Activated CD8-positive, alpha-beta memory T cell treated with anti-CD3 and anti-CD28 coated beads for 1 hour (primary cell): ENCODE data around the gene HNRNPD.
"Not testable (repeated sequence)": the region's sequence is repeated elsewhere in the genome, so short reads cannot be mapped to it uniquely, and the experiment has no call there.

ENCODE experiments used
- DNase-seq, 2 donors: peaks; one replicate each; pipeline ENCODE4 v3.0.0-alpha.2; 2020; ENCODE audit warnings: low read depth in 1 of 2; ENCODE audit errors: extremely low read depth in 1 of 2

The HNRNPD gene, protein sequence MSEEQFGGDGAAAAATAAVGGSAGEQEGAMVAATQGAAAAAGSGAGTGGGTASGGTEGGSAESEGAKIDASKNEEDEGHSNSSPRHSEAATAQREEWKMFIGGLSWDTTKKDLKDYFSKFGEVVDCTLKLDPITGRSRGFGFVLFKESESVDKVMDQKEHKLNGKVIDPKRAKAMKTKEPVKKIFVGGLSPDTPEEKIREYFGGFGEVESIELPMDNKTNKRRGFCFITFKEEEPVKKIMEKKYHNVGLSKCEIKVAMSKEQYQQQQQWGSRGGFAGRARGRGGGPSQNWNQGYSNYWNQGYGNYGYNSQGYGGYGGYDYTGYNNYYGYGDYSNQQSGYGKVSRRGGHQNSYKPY

DNA sequence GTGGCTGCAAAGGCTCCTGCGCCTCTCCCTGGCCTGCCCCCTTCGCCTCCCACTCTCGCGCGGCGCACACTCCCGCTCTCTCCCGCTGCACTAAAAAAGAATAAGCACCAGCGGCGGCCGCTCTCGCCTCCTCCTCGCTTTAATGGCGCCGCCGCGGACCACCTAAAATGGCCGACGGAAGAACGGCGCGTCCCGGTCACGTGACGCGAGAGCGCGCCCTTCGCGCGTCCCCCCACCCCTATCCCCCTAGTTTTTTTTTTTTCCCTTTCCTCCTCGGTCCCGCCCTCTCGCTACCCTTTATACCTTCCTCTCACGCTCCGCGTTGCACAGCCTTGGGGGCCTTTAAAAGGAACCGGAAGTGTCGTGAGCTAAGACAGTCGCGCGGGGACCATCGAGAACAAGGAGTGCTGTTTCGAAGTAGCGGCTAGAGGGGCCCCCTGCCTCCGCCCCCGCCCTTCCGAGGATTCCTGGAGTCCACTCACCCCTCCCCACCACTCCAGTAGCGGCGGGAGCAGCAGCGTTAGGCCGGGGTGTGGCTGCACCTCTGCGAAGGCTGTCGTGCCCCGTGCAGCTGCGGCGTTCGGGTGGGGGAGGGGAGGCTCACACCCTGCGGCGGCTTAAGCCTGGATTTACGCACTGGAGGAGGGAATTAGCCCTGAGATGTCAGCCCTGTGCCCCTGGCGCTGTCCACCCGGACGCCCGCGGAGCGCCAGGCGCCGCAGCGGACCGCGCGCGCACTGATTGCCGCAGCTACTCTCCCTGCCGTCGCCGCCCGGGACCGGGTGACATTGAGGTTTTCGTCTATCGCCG lies at the start of gene HNRNPD:
HNRNPD (minus strand) TSS at position 176 of the 810 bp plus-strand sequence. CDS start 313 bp downstream, outside the sequence.
- DNase-seq = peak; percentile 80 to 81

DNA sequence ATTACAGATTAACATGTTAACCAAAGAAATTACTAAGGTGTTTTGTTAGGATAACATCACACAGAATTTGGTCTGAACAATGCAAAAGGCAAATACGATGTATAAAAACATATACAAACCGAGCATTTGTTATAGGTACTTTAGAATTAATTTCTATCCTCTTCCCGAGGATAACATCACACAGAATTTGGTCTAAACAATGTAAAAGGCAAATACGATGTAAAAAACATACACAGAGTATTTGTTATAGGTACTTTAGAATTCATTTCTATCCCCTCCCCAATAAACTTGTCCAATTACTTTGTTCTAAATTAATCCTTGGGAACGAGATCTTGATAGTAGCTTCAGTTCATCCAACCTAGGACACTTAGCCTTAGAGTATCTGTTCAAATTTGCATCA lies 48.8 kb upstream of the HNRNPD start:
- no peak for DNase-seq

DNA sequence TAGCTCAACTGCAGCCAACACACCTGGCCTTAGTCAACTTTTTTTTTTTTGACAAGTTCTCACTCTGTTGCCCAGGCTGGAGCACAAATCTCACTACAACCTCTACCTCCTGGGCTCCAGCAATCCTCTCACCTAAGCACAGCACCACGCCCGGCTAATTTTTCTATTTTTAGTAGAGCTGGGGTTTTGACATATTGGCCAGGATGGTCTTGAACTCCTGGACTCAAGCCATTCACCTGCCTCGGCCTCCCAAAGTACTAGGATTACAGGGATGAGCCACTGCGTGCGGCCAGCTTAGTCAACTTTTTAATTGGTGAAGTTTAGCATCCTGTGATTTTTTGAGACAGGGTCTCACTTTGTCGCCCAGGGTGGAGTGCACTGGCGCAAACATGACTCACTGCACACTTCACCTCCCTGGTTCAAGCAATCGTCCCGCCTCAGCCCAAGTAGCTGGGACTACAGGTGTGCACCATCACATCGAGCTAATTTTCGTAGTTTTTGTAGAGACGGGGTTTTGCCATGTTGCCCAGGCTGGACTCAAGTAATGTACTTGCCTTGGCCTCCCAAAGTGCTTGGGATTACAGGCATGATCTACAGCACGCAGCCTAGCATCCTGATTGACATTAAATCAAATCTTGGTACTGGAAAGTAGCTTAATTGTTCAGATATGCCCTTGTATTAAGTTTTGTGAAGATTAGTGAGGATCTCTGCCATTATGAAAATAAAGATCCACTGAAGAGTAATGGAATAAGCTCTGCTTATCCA lies 48.2 kb upstream of the HNRNPD start:
- no peak for DNase-seq

DNA sequence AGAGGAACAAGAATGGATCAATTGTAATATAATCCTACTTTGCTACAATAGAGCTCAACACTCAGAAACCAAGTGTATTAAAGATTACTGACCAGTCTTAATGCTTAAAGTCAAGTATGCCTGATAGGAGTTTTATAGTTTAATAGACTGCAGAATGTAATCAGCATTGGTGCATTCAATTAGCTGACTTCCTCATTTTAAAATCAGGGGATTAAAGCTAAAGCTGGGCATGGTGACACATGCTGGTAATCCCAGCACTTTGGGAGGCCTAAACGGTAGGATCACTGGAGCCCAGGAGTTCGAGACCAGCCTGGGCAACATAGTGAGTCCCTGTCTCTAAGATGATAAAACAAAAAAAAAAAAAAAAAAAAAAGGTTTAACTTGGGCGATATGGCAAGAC lies 45.7 kb upstream of the HNRNPD start:
- no peak for DNase-seq

DNA sequence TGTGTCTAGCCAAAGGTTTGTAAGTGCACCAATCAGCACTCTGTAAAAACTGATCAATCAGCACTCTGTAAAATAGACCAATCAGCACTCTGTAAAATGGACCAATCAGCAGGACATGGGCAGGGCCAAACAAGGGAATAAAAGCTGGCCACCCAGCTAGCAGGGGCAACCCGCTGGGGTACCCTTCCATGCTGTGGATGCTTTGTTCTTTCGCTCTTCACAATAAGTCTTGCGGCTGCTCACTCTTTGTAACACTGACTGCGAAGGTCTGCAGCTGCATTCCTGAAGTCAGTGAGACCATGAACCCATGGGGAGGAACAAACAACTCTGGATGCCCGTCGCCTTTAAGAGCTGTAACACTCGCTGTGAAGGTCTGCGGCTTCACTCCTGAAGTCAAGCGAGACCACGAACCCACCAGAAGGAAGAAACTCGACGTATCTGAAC lies 42.2 kb upstream of the HNRNPD start:
- no peak for DNase-seq

DNA sequence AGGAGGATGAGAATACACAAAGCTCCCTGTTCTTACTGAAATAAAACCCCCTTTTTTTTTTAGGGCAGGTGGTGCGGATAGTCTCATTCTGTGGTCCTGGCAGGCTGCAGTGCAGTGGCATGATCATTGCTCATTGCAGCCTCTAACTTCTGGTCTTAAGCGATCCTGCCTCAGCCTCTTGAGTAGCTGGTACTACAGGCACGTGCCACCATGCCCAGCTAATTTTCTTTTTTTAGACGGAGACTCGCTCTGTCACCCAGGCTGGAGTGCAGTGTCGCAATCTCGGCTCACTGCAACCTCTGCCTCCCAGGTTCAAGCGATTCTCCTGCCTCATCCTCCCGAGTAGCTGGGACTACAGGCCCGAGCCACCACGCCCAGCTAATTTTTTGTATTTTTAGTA lies 41.3 kb upstream of the HNRNPD start:
- not testable (repeated sequence) for DNase-seq

DNA sequence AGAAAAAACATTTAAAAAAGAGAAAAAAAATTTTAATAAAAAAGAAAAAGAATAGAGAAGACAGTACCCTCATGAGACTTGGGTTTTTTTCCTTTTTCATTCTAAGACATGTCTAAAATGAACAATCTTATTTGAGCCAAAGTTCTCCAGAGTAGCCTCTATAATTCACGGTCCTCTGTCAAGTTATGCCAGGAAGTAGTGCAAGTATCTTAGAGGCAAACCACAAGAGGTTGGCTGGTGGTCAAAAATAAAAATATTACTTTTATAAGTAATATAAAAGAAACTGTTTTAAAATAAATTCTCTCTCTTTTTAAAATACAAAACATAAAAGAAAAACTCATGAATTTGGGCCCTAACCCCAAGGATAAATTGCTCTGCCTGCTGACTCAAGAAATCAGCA lies 29.9 kb upstream of the HNRNPD start:
- DNase-seq = no peak

DNA sequence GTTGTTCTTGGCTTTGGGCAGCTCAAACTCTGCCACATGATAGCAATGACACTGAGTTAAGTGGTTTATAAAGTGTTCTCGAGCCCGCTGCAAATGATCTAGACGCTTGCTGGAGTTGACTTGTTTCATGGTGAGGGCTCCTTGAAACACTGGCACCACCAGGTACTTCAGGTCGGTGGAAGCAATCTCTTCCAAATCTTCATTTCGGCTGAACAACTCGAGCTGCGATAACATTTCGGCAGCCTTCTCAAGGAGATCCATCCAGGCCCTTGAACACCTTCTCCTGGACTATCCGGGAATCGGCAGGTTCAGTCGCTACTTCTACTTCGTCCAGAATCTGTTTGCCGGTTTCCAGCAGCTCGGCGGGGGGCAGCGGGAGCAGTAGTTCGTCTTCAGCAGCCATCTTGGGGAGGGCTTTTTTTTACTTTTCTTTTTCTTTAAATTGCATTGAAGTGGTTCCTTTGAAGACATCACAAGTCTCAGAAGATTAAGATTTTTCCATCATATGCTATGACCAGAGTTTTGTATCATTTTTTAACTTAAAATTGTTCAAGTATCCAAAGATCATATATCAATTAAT lies 28.5 kb upstream of the HNRNPD start:
- DNase-seq = no peak

DNA sequence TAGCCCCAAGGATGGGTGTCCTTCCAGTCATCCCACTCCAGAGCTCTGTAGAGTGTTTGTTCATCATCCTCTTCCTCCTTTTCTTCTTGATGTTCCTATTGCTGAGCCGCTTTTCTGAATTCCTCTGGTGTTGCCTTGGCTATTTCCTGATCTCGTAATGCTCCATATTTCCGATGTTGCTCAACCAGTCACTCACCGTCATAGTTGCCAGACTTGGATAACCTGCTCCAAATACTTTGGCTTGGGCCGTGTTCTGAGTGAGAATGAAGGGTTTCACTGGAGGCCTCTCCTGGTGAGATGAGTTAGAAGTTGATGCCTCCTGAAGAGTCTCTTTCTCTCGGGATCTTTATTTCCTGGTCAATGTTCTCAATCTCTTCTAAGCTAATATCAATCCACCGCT lies 27.8 kb upstream of the HNRNPD start:
- DNase-seq = no peak

DNA sequence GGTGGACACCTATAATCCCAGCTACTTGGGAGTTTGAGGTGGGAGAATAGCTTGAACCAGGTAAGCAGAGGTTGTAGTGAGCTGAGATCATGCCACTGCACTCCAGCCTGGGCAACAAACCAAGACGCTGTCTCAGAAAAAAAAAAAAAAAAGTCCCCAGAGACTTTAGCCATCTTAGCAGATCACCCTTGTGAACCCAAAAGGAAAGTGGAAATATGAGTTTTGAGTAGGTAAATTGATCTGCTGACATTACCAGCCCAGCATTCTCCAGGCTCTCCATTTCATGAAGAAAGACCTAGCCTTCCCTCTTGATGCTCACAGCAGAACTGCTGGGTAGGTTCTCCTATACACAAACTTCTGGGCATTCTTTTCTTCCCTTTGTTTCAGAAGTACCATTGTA lies 24.5 kb upstream of the HNRNPD start:
- no peak for DNase-seq

DNA sequence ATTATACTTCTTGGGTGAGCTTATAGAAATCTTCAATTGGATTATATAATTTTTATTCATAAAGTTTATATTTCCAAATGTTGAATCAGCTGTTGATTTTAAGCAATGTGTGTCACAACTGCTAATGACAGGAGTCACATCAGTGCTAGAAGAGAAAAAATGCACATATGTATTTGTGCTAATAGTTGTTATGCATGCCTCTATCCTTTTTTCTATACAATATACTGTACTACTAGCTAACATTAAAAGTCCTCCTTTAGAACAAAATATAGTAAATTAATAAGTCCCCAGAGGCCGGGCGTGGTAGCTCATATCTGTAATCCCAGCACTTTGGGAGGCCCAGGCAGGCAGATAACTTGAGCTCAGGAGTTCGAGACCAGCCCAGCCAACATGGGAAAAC lies 23.7 kb upstream of the HNRNPD start:
- DNase-seq = no peak

DNA sequence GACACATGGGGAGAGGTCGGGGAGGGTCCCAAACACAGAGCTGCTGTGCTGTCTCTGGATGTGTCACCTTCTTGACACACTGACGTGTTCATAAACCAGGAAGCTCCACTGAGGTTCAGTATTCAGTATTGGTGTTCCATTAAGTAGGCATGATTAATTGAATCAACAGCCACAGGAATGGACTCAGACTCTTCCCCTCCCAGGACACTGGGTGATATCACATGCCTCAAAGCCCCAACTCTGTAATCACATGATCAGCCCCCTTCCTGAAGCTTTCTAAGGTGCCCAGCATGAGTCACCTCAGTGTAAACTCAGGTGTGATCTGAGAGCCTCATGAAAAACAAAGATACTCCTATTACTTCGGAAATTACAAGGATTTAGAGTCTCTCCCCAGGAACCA lies 21.1 kb upstream of the HNRNPD start:
- no peak for DNase-seq

DNA sequence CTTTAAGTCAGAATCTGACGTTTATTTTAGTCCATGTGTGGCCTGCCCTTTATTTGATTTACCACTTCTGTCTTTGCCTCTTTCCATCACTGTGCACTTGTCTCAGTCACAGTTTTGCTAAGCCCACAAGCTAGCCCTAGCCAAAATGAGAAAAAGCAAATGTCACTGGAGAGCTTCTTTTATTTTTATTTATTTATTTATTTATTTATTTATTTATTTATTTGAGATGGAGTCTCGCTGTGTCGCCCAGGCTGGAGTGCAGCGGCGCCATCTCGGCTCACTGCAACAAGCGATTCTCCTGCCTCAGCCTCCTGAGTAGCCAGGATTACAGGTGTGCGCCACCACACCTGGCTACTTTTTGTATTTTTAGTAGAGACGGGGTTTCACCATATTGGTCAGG lies 16.3 kb upstream of the HNRNPD start:
- DNase-seq = not testable (repeated sequence)

DNA sequence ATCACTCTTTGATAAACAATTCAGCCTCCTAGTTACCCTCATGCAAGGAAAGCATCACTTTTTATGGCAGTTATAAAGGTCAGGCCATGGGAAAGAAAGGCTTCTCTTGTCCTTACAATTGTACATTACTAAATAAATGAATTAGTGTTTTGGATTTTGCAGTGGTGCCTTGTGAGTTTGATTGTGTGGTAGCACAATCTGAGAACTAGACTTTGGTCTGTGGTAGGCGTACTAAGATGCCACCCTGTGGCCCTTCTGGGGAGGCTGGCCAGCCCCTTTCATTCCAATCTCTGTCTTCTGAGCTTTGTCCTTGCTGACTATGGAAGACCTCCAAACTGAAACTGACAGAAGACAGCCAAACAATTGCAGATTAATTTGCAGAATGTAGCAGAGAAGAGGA lies 14.6 kb upstream of the HNRNPD start:
- no peak for DNase-seq

DNA sequence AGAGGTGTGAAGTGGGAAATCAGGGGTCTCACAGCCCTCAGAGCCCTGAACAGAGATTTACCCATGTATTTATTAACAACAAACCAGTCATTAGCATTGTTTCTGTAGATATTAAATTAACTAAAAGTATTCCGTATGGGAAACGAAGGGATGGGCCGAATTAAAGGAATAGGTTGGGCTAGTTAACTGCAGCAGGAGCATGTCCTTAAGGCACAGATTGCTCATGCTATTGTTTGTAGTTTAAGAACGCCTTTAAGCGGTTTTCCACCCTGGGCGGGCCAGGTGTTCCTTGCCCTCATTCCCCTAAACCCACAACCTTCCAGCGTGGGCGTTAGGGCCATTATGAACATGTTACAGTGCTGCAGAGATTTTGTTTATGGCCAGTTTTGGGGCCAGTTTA lies 12.5 kb upstream of the HNRNPD start:
- DNase-seq = not testable (repeated sequence)

DNA sequence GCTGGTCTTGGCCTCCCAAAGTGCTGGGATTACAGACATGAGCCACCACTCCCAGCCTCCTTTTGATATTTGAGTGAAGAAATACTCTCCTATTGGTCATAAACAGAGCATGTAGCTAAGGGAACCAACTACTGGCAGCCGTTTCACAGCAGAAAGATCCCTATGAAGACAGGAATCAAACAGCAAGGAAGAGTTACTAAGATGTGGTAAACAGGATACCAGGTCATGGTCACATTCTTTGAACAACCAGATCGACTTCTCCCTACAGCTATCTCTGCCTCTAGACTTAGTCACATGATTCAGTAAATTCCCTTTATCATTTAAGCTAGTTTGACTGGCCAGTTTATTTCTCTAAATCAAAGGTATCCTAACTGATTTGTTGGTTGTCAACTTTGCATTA lies 9.0 kb upstream of the HNRNPD start:
- no peak for DNase-seq

DNA sequence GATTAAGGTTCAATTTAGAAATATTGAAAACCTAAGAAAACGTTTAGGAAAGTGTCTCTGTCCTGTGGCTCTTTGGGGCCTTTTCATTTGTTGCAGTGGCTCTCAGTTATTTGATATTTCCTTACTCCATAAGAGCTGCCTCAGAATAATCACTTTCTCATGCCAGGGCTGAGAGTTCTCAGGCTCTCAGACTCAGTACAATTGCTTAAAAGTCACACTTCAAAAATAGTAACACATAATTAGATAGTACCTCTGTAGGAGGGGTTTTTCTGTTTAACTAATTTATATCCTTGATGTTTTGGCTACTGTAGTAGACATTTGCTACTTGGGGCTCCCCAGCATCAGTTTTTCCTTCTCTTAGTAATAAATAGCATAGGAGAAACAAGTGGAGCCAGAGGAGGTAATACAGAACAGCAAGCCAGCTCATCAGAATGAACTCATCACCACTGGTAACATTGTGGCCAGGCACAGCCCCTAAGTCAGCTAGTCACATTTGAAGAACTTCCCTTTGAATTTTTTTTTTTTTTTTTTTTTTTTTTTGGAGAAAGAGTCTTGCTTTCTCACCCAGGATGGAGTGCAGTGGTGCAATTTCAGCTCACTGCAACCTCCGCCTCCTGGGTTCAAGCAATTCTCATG lies 8.0 kb upstream of the HNRNPD start:
- no peak for DNase-seq

DNA sequence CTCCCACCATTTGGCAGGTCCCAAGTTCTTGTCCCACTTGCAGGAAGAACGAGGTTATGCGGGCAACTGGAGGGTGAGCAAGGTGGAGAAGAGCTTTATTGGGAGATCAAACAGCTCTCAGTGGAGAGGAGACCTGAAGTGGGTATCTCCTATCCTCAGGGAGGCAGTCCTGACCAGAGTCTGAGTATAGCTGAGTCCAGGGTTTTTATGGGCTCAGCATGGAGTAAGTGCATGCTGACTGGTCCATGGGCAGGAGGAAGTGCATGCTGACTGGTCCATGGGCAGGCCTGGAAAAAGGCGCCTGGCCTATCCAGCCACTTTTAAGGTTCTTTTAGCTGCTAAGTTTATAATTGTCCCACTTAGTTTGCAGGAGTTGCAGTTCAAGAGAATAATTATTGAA lies 7.4 kb upstream of the HNRNPD start:
- DNase-seq = no peak

DNA sequence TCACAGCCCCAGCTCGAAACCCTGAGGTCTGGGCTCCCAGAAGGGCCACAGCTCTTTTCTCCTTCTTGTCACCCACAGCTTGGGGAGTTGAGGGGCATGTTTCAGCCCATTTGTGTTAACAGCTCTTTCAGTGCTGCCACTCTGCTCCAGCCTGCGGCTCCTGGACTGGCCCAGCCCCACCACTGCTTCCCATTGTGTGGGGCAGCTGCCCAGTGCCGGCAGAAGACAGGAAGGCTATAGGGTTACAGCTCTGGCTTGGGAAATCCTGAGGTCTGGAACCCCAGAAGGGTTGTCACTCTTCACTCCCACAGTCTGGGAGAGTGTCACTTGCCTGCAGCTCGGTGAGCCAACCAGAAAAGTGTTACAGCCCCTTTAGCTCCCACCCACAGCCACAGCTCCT lies 7.0 kb upstream of the HNRNPD start:
- DNase-seq = no peak

DNA sequence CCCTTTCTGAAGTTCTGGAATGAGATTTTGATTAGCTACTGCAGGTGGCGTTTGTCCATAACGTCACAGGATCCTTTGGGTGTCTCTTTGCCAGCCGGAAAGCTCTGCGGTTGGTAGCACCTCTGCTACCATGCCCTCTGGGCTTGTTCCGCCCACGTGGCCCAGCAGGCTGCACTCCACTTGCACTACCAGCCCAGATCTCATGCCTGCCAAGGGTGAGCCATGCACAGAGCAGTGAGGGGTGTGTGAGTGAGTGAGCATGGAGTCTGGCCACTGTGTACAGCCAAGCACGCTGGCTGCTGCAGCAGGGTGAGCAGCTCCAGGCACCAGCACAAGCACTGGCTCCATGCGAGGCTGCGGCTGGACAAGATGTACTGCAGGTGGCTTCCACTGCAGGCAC lies 6.6 kb upstream of the HNRNPD start:
- no peak for DNase-seq

DNA sequence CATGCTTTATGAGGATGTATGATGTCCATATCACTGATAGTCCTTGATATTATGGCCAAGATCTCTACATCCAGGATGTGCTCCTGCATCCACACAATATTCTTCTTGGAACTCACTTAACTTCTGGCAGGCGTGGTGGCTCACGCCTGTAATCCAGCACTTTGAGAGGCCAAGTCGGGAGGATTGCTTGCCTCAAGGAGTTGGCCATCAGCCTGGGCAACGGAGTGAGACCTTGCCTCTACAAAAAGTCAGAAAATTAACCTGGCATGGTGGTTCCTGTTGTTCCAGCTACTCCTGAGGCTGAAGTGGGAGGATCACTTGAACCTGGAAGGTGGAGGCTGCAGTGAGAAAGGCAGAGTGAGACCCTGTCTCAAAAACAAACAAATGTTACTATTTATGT lies 2.3 kb upstream of the HNRNPD start:
- no peak for DNase-seq
